Breast epithelium (tissue), 4 donors: Measurements from ENCODE around the gene HPS1. TPM values are rescaled to one million over a fixed set of nuclear protein-coding genes. Genes with fewer than 3 reads are reported as not detected.

Experiments
- DNase-seq, 2 donors: peaks; one replicate each; pipeline ENCODE4 v3.0.0-alpha.2; 2019; ENCODE audit warnings: low spot score in 2 of 2
- H3K27ac ChIP-seq, 2 donors: fragments of 200-600 bp; sonication (generic) in 1 of 2; one replicate each; pipeline ENCODE4 v1.5.1; 2016 to 2019; ENCODE audit warnings: mild to moderate bottlenecking in 1 of 2
- H3K27me3 ChIP-seq, 2 donors: fragments of 200-600 bp; sonication (generic) in 1 of 2; one replicate each; pipeline versions ENCODE4 v1.5.1 to v1.6.0; 2017 to 2019; ENCODE audit warnings: control low read depth in 1 of 2, mild to moderate bottlenecking in 1 of 2
- H3K36me3 ChIP-seq: fragments of 200-600 bp; one replicate; pipeline ENCODE4 v1.5.1; 2019
- H3K4me1 ChIP-seq, 2 donors: fragments of 200-600 bp; sonication (generic); one replicate each; pipeline ENCODE4 v1.5.1; 2016 to 2019; ENCODE audit warnings: control low read depth in 1 of 2
- H3K4me3 ChIP-seq, 3 donors: fragments of 200-600 bp; sonication (generic); 1 replicate in 2 of 3; 2 replicates in 1 of 3; pipeline ENCODE4 v1.5.1; 2016 to 2019; ENCODE audit warnings: mild to moderate bottlenecking in 3 of 3, moderate library complexity in 2 of 3
- H3K9me3 ChIP-seq, 2 donors: fragments of 200-600 bp; sonication (generic) in 1 of 2; one replicate each; pipeline ENCODE4 v1.5.1; 2016 to 2019; ENCODE audit warnings: control low read depth in 1 of 2
- CTCF ChIP-seq, 3 donors: fragments of 450-650 bp; IDR thresholded peaks; one replicate each; pipeline ENCODE4 v1.5.1; 2016 to 2017; ENCODE audit warnings: antibody characterized with exemption in 3 of 3, mild to moderate bottlenecking in 3 of 3, moderate library complexity in 3 of 3
- POLR2A ChIP-seq: fragments of 450-650 bp; IDR thresholded peaks from one replicate; pipeline ENCODE4 v1.6.1; 2016; ENCODE audit warnings: antibody characterized with exemption, mild to moderate bottlenecking, moderate library complexity
- POLR2AphosphoS5 ChIP-seq, 3 donors: sonication (generic); formaldehyde crosslinking; IDR thresholded peaks; one replicate each; pipeline ENCODE4 v1.6.1; 2017; ENCODE audit warnings: antibody characterized with exemption in 3 of 3
- intact Hi-C: fragments of 100-400 bp; cut with DNase I; formaldehyde crosslinking; loops from one replicate; pipeline ENCODE4 v1.15.1; 2023; ENCODE audit warnings: low total_unique reads
- total RNA-seq, 3 donors: library from RNA; depleted of rRNA; stranded (reverse); fragments of >200 nt; gene quantifications; one replicate each; pipeline ENCODE4 v1.1.0, GENCODE V29; 2016

Gene HPS1
- total RNA-seq, 3 donors from 2014 or later, result 48.2 to 62.3 (median 61.8) TPM

GRCh38 chr10:98418665-98419468, 27.9 kb downstream of the HPS1 start:
- TF ChIP-seq POLR2AphosphoS5 (IDR thresholded peaks at IDR 0.05) (no peak), POLR2A (no peak), CTCF (IDR thresholded peaks at IDR 0.05) (no peak)
- H3K36me3 ChIP-seq, result no peaks in the 10 kb centered on the region
- no peaks in the 10 kb centered on the region for H3K27me3 ChIP-seq
- H3K9me3 ChIP-seq, result no peaks in the 10 kb centered on the region
- H3K27ac ChIP-seq, result no peak overlapping the region
- intact Hi-C loops, result no loop called here
- peaks cover 5 to 15% of the 10 kb centered on the region in 2 donors for H3K4me1 ChIP-seq
- H3K4me3 ChIP-seq, result no peak overlapping the region
- no peak for DNase-seq

- Histone ChIP-seq H3K9me3 (no peaks in the 10 kb centered on the region), H3K36me3 (no peaks in the 10 kb centered on the region), H3K27me3 (no peaks in the 10 kb centered on the region), H3K4me1 (peaks cover 5 to 15% of the 10 kb centered on the region in 2 donors), H3K4me3 (no peak overlapping the region), H3K27ac (no peak overlapping the region)
- no peak for TF ChIP-seq POLR2AphosphoS5 (IDR thresholded peaks at IDR 0.05)
- TF ChIP-seq CTCF (IDR thresholded peaks at IDR 0.05), result no peak
- no peak for TF ChIP-seq POLR2A
- DNase-seq, result no peak
- intact Hi-C loops, result no loop called here
These were observed 28.6 kb downstream of the HPS1 start for GRCh38 chr10:98417973-98418664.

GRCh38 chr10:98417481-98417959, 29.2 kb downstream of the HPS1 start:
- TF ChIP-seq POLR2A (no peak), POLR2AphosphoS5 (IDR thresholded peaks at IDR 0.05) (no peak), CTCF (IDR thresholded peaks at IDR 0.05) (no peak)
- no peaks in the 10 kb centered on the region for H3K27me3 ChIP-seq
- no peak for DNase-seq
- no peaks in the 10 kb centered on the region for H3K36me3 ChIP-seq
- intact Hi-C loops, result no loop called here
- H3K27ac ChIP-seq, result no peak overlapping the region
- H3K9me3 ChIP-seq, result no peaks in the 10 kb centered on the region
- H3K4me1 ChIP-seq, result peaks cover 5 to 15% of the 10 kb centered on the region in 2 donors
- no peak overlapping the region for H3K4me3 ChIP-seq

GRCh38 chr10:98416606-98417388, 29.9 kb downstream of the HPS1 start:
- H3K27me3 ChIP-seq, result no peaks in the 10 kb centered on the region
- intact Hi-C loops, result no loop called here
- no peaks in the 10 kb centered on the region for H3K9me3 ChIP-seq
- H3K27ac ChIP-seq, result no peak overlapping the region
- DNase-seq, result no peak
- H3K4me1 ChIP-seq, result peaks cover 5 to 15% of the 10 kb centered on the region in 2 donors
- H3K36me3 ChIP-seq, result no peaks in the 10 kb centered on the region
- no peak overlapping the region for H3K4me3 ChIP-seq
- TF ChIP-seq CTCF (IDR thresholded peaks at IDR 0.05) (no peak), POLR2AphosphoS5 (IDR thresholded peaks at IDR 0.05) (no peak), POLR2A (no peak)
